ENCODE measurements around the gene ZDHHC14. TPM values are rescaled to one million over a fixed set of nuclear protein-coding genes. Genes with fewer than 3 reads are reported as not detected.

The ZDHHC14 gene
- total and polyA plus RNA-seq, 12 donors, result 7.7 to 31.2 (median 15.2) TPM

GRCh38 chr6:157659536-157660271 lies 278.7 kb downstream of the ZDHHC14 start:
- peak in 1 of 8 donors; percentile 18 for ATAC-seq
- intact Hi-C loops (cut with DNase I), result loop anchor here in 5 of 10 donors (10.0 kb wide), 3 partner anchors 215 to 275 kb away; partner anchors contain the start of gene ZDHHC14 (in 2 of the 5)
- H3K27me3 ChIP-seq, result no peaks in the 10 kb centered on the region
- no peak overlapping the region for H3K4me3 ChIP-seq
- DNase-seq, result no peak
- 69 to 75% methylated on average over 19 of the region's 19 CpGs for WGBS, 2 donors
- H3K9me3 ChIP-seq, result no peaks in the 10 kb centered on the region
- no peak for TF ChIP-seq CTCF (IDR thresholded peaks at IDR 0.05)
- peaks cover 0 to 65% (median 0%) of the 10 kb centered on the region in 9 donors for H3K36me3 ChIP-seq
- H3K4me1 ChIP-seq, result no peaks in the 10 kb centered on the region
- H3K27ac ChIP-seq, result no peak overlapping the region

- intact Hi-C loops (cut with DNase I), result loop anchor here in 5 of 10 donors (10.0 kb wide), 3 partner anchors 214 to 276 kb away; partner anchors contain the start of gene ZDHHC14 (in 2 of the 5)
- Histone ChIP-seq H3K27ac (no peak overlapping the region), H3K9me3 (no peaks in the 10 kb centered on the region), H3K27me3 (no peaks in the 10 kb centered on the region), H3K4me3 (no peak overlapping the region), H3K36me3 (peaks cover 0 to 62% (median 0%) of the 10 kb centered on the region in 9 donors), H3K4me1 (no peaks in the 10 kb centered on the region)
- no peak for DNase-seq
- no peak for ATAC-seq
- WGBS, 2 donors, result 90% methylated on average over 5 of the region's 5 CpGs
- TF ChIP-seq CTCF (IDR thresholded peaks at IDR 0.05), result no peak
Observed at GRCh38 chr6:157660414-157660813, 279.4 kb downstream of the ZDHHC14 start.

GRCh38 chr6:157661652-157662051 lies 280.7 kb downstream of the ZDHHC14 start:
- intact Hi-C loops (cut with DNase I), result loop anchor here in 5 of 10 donors (2.0 to 10.0 kb wide), 4 partner anchors 213 to 337 kb away; partner anchors contain the start of gene ZDHHC14 (in 2 of the 5)
- no peak for ATAC-seq

More at GRCh38 chr6:157661652-157662051, 280.7 kb downstream of the ZDHHC14 start:
- WGBS, 2 donors, result 88 to 89% methylated on average over 3 of the region's 3 CpGs
- no peak for TF ChIP-seq CTCF (IDR thresholded peaks at IDR 0.05)
- Histone ChIP-seq H3K9me3 (no peaks in the 10 kb centered on the region), H3K4me3 (no peak overlapping the region), H3K4me1 (peaks cover 0 to under 1% (median 0%) of the 10 kb centered on the region in 9 donors), H3K27ac (no peak overlapping the region), H3K36me3 (peaks cover 0 to 53% (median 0%) of the 10 kb centered on the region in 9 donors), H3K27me3 (no peaks in the 10 kb centered on the region)
- DNase-seq, result no peak

Measured in heart right ventricle (tissue), 16 donors.